GM19463 (cell line): ENCODE data around the gene DSE.
A peak's percentile ranks its signal among the peaks of the same experiment; 100 is the strongest.

ENCODE experiments used
- ATAC-seq: cut with Tn5 transposase; IDR thresholded peaks from one replicate; pipeline ENCODE4 v1.9.1; 2021; ENCODE audit warnings: mild to moderate bottlenecking, moderate library complexity; ENCODE audit not compliant: unreplicated experiment

Gene DSE

GRCh38 chr6:116386581-116387299, 16.0 kb downstream of the DSE start:
- ATAC-seq: peak; percentile 32

DNA sequence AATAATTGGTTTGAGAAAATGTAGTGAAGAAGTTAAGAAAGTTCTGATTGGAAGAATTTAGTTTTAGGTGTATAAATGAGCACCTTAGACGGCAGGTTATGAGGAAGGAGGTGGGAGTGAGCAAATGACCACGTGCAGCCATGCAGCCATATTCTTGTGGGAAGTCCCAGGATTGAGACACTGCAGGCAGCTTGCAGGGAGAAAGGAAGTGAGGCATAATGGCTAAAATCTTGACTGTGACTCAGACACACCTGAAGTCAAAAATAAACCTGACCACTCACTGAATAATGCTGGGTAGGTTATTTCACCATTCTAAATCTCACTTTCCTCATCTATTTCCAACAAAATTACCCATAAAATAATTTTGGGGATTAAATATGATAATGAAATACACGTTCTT, 16.6 kb downstream of the DSE start:
- peak; percentile 68 for ATAC-seq

GRCh38 chr6:116388924-116389323, 18.2 kb downstream of the DSE start:
- no peak for ATAC-seq

DNA sequence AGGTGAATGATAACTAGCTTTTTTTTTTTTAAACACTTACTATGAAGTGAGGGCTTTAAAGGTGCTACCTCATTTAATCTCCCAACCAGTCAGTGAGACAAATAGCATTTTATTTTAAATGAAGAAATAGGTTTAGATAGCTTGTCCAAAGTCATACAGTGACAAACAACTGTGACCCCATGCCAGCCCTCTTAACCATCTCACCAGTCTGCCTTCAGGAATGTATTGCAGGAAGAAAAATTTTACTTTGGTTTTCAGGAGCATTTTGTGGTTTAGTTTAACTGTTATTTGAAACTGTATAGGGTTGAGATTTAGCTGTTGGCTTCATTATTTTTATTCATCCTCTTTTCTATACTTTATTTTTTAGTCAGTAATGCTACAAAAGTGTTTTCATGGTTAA, 18.6 kb downstream of the DSE start:
- ATAC-seq: no peak

DNA sequence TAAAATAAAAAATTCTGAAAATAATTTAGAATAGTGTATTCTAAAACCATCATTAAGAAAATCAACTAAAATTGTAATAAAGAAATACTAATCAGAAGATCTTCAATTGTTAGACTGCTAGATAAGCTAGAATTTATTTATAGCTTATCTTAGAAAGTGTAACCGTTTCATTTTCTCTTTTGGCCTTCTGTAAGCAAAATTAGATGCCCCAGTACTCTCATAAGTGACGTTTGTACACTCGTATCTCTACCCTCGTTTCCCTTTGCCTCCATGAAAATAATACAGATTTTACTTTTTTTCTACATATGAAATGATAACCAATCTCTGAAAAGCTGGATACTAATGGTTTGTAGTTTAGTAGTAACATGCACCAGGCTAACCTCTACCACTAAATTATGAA, 19.8 kb downstream of the DSE start:
- ATAC-seq: peak; percentile 26

- ATAC-seq: peak; percentile 36
Observed at GRCh38 chr6:116392132-116393013, 21.6 kb downstream of the DSE start.

- ATAC-seq: peak; percentile 26
Observed at GRCh38 chr6:116393430-116393829, 22.7 kb downstream of the DSE start.

- no peak for ATAC-seq
Observed at GRCh38 chr6:116395647-116396046, 24.9 kb downstream of the DSE start.

GRCh38 chr6:116396441-116396840, 25.7 kb downstream of the DSE start:
- ATAC-seq: no peak

GRCh38 chr6:116397914-116398313, 27.2 kb downstream of the DSE start:
- no peak for ATAC-seq

DNA sequence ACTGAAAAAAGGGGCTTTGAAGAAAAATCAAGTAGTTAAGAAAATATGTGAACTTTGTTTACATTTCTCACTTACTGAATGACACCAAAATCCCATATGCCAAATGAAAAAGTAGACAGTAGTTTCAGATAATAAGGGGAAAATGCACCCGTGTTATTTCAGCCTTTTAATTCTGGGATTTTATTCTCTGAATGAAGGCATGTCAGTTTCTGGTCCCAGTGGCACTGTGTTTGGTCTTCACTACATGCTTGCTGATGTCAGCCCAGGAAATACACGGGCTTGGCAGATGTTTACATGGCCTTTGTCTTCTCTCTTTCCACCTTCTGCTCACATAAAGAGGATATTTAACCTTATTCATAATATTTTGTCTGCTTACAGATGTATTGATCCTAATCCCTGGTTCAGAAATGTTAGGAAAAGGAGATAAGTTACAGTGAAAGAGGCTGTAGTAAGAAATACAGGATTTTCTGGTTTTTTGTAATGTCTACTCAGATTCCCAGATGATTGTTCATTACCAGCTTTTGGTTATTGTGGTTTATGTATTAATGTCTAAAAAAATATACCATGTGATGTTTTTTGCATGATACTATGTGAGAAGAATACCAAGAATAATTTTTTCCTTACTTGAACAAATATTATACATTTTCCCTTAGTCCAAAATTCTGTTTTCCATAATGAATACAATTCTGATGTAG, 27.7 kb downstream of the DSE start:
- ATAC-seq: peak; percentile 33

- ATAC-seq: no peak
Observed at GRCh38 chr6:116399287-116399686, 28.5 kb downstream of the DSE start.

DNA sequence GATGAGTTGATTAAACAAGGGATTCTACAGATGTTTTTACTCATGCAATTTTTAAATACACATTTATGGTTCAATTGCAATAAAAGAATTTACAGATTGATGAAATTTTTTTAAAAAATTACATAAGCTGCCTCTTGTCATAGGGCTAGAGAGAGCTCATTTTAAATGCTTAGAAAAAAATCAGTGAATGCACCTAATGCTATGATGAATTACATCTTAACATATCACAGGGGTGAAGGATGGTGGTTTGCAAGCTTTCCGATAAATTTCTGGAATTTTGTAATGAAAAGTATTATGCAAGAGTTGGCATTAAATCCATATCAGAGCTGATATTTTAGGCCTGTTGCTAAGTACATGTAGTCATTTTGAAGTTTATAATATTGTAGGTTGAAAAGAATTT, 29.6 kb downstream of the DSE start:
- no peak for ATAC-seq

DNA sequence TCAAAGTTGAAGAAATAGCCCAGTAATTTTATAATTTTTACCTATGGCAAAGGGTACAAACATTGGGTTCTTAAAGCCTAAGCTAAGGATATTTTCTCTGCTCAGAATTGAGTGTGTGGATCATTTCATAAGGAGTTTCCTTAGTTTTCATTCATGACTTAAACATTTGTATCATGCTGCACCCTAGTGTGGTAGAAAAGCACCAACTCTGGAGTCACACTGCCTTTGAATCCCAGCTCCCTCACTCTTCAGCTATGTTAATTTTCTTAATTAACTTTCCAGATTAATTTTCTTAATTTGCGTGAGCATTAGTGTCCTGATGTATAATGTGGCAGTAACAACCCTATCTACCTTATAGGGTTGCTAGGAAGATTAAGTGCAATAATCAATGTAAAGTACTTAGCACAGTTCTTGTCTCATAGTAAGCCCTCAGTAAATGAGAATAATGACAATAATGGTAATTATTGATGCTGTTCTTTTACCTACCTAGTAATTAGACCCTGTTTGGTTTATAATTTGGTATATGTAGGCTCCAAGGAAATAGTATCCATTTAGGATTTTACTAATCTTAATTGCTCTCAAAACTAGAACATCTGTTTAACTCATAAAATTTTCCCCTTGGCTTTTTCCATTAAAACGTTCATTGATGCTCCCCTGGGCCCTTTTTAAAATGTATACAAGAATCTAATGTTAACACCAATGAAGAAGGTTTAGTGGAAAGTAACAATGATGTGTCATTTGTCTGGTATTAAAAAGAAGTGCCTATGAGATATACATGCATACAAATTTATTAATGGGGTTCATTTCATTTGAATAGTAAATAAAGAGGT, 31.6 kb downstream of the DSE start:
- no peak for ATAC-seq

GRCh38 chr6:116403205-116403604, 32.5 kb downstream of the DSE start:
- no peak for ATAC-seq

GRCh38 chr6:116404696-116405095, 33.9 kb downstream of the DSE start:
- no peak for ATAC-seq

DNA sequence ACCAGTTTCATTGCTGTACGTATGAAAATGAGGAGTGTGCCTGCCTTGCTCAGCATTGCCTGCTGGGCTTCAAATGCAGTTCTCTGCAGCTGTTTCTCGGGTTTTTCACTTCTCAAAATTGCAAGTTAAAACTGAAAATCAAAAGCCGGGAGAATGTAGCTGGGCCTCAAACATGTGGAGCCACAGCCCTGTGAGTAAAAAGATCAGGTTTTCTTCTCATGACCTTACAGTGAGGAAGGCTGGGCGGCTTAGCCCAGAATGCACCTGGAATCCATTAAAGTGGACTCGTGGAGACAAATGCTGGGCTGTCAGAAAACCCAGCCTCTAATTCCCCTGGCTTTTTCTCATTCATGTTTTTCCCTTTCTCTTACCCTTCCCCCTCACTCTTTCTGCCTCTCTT, 34.4 kb downstream of the DSE start:
- peak; percentile 64 for ATAC-seq

- no peak for ATAC-seq
Observed at GRCh38 chr6:116405652-116406356, 35.1 kb downstream of the DSE start.

DNA sequence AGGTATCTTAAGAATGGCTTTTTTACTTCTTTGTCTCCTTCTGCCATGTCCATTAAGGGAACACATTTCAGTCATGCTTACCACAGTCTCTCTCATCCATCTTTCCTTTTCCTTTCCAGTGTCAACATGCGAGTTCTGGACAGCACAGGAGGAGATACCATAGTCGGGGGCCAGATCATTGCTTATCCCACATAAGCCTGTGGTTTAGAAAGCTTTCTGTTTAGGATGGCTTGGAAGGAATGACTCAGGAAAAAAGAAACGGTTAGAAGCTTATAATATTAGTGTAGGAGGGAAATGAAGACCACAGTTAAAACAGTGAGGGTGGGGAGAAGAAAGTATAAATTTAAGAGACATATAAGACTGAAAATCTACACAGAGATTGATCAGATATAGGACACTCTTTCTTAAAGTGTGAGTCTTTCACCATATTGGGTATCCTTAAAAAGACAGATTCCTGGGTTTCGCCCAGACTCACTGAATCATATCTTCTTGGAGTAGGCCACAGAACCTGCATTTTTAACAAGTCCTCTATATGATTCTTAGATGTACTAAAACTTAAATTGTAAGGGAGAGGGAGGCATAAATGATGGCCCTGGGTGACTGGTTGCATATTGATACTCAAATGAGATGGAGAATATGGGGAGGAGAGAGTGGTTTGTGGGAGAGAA, 36.1 kb downstream of the DSE start:
- no peak for ATAC-seq

- ATAC-seq: peak; percentile 38
Observed at GRCh38 chr6:116408491-116408890, 37.7 kb downstream of the DSE start.
